ENCODE measurements around the gene UQCR10. TPM values are rescaled to one million over a fixed set of nuclear protein-coding genes. Genes with fewer than 3 reads are reported as not detected.

Gene UQCR10
- total RNA-seq, 1 experiment from 2014 or later = 147 TPM

GRCh38 chr22:29732883-29733282 is 34.3 kb upstream of the UQCR10 start:
- no peak overlapping the region for H3K4me3 ChIP-seq (ENCODE audit: low read depth, low read length)
- no peak for TF ChIP-seq CTCF (IDR thresholded peaks at IDR 0.05; ENCODE audit: insufficient read depth in 1 of 2, low read depth in 1 of 2, low read length in 1 of 2, severe bottlenecking in 1 of 2, unreplicated experiment in 1 of 2)
- H3K36me3 ChIP-seq (ENCODE audit: control insufficient read depth, insufficient read depth, low read length) = no peaks in the 10 kb centered on the region
- H3K36me3 Mint-ChIP-seq (ENCODE audit: insufficient read depth, unreplicated experiment) = no peaks in the 10 kb centered on the region
- intact Hi-C loops (cut with micrococcal nuclease; ENCODE audit: unreplicated experiment) = no loop called here
- ChIA-PET CTCF (no interaction called here), POLR2A (no interaction called here)
- no peaks in the 10 kb centered on the region for H3K27me3 ChIP-seq (replicated peaks; ENCODE audit: control insufficient read depth, insufficient read depth, low read length)
- no peaks in the 10 kb centered on the region for H3K9me3 Mint-ChIP-seq (ENCODE audit: unreplicated experiment)
- BruUV-seq (replicated peaks) = no TSS peak
- no peak overlapping the region for H3K27ac Mint-ChIP-seq (ENCODE audit: unreplicated experiment)
- peaks cover 4% of the 10 kb centered on the region; the same call in 1 of the 2 replicates for H3K4me1 ChIP-seq
- no peaks in the 10 kb centered on the region for H3K4me1 Mint-ChIP-seq (ENCODE audit: low read depth, unreplicated experiment)
- no peak overlapping the region for H3K4me3 Mint-ChIP-seq (ENCODE audit: unreplicated experiment)
- no peak for DNase-seq
- H3K9me3 ChIP-seq = no peaks in the 10 kb centered on the region
- no peaks in the 10 kb centered on the region for H3K27me3 Mint-ChIP-seq (ENCODE audit: insufficient read depth, unreplicated experiment)

- H3K27me3 Mint-ChIP-seq (ENCODE audit: insufficient read depth, unreplicated experiment) = no peaks in the 10 kb centered on the region
- no peaks in the 10 kb centered on the region for H3K9me3 Mint-ChIP-seq (ENCODE audit: unreplicated experiment)
- no peak overlapping the region for H3K4me3 Mint-ChIP-seq (ENCODE audit: unreplicated experiment)
- H3K36me3 Mint-ChIP-seq (ENCODE audit: insufficient read depth, unreplicated experiment) = no peaks in the 10 kb centered on the region
- ChIA-PET POLR2A (no interaction called here), CTCF (no interaction called here)
- H3K4me3 ChIP-seq (ENCODE audit: low read depth, low read length) = no peak overlapping the region
- no TSS peak for BruUV-seq (replicated peaks)
- peaks cover 4% of the 10 kb centered on the region; the same call in 1 of the 2 replicates for H3K4me1 ChIP-seq
- no peak overlapping the region for H3K27ac Mint-ChIP-seq (ENCODE audit: unreplicated experiment)
- no peak for TF ChIP-seq CTCF (IDR thresholded peaks at IDR 0.05; ENCODE audit: insufficient read depth in 1 of 2, low read depth in 1 of 2, low read length in 1 of 2, severe bottlenecking in 1 of 2, unreplicated experiment in 1 of 2)
- H3K4me1 Mint-ChIP-seq (ENCODE audit: low read depth, unreplicated experiment) = no peaks in the 10 kb centered on the region
- H3K36me3 ChIP-seq (ENCODE audit: control insufficient read depth, insufficient read depth, low read length) = no peaks in the 10 kb centered on the region
- no peaks in the 10 kb centered on the region for H3K27me3 ChIP-seq (replicated peaks; ENCODE audit: control insufficient read depth, insufficient read depth, low read length)
- DNase-seq = no peak
- intact Hi-C loops (cut with micrococcal nuclease; ENCODE audit: unreplicated experiment) = no loop called here
- no peaks in the 10 kb centered on the region for H3K9me3 ChIP-seq
These were observed 33.6 kb upstream of the UQCR10 start for GRCh38 chr22:29733362-29734201.

GRCh38 chr22:29734406-29734805 is 32.8 kb upstream of the UQCR10 start:
- BruUV-seq (replicated peaks) = no TSS peak
- intact Hi-C loops (cut with micrococcal nuclease; ENCODE audit: unreplicated experiment) = no loop called here
- Mint-ChIP-seq H3K27me3 (ENCODE audit: insufficient read depth, unreplicated experiment) (no peaks in the 10 kb centered on the region), H3K36me3 (ENCODE audit: insufficient read depth, unreplicated experiment) (no peaks in the 10 kb centered on the region), H3K27ac (ENCODE audit: unreplicated experiment) (no peak overlapping the region), H3K4me3 (ENCODE audit: unreplicated experiment) (no peak overlapping the region), H3K4me1 (ENCODE audit: low read depth, unreplicated experiment) (no peaks in the 10 kb centered on the region), H3K9me3 (ENCODE audit: unreplicated experiment) (no peaks in the 10 kb centered on the region)
- no peak for TF ChIP-seq CTCF (IDR thresholded peaks at IDR 0.05; ENCODE audit: insufficient read depth in 1 of 2, low read depth in 1 of 2, low read length in 1 of 2, severe bottlenecking in 1 of 2, unreplicated experiment in 1 of 2)
- POLR2A ChIA-PET = no interaction called here
- DNase-seq = no peak
- peaks cover 4% of the 10 kb centered on the region; the same call in 1 of the 2 replicates for H3K4me1 ChIP-seq
- no peak overlapping the region for H3K4me3 ChIP-seq (ENCODE audit: low read depth, low read length)
- no peaks in the 10 kb centered on the region for H3K9me3 ChIP-seq
- H3K27me3 ChIP-seq (replicated peaks; ENCODE audit: control insufficient read depth, insufficient read depth, low read length) = no peaks in the 10 kb centered on the region
- CTCF ChIA-PET = no interaction called here
- no peaks in the 10 kb centered on the region for H3K36me3 ChIP-seq (ENCODE audit: control insufficient read depth, insufficient read depth, low read length)
